Activated effector memory CD4-positive, alpha-beta T cell treated with anti-CD3 and anti-CD28 coated beads, Interleukin-2, amount 50 U/mL, for 16 hours (primary cell): ENCODE measurements around the gene MXRA8.
"Not testable (repeated sequence)": the region's sequence is repeated elsewhere in the genome, so short reads cannot be mapped to it uniquely, and the experiment has no call there.

Experiments used
- DNase-seq: peaks from one replicate; pipeline ENCODE4 v3.0.0-alpha.2; 2020

MXRA8 gene

DNA sequence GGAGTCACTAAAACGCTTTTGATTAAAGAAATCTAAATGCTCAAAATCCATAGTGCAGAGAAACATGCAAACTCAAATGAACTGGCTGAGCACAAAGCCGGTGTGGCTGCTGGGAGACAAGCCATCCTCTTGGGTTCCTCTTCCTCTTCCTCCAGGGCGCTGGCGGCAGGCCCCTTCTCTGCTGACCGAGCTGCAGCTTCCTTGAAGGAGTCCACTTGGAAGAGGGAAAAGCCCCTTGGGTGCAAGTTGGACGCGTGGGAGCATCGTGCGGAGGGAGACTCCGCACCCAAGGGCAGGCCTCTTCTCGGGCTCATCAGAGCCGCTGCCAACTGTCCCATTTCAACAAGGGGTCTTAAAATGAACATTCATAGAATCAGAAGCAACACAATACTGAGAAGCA, 32.9 kb upstream of the MXRA8 start:
- no peak for DNase-seq

DNA sequence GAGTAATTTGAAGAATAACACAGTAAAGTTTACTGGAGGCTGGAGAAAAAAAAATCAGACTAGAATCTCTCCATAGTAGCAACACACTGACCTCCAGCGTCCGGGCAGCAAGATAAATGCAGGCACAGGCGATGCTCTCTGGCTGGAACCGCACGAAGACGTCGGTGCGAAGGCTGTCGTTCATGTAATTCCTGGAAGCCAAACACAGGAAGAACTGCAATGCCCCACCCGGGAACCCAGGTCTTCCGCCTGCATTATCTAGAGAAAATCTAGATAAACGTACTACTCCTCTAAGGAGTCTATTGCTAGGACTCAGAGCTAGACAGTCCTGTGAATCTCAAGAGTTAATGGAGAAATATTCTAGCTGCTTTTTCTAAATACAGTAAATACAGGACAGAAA, 32.3 kb upstream of the MXRA8 start:
- DNase-seq: no peak

DNA sequence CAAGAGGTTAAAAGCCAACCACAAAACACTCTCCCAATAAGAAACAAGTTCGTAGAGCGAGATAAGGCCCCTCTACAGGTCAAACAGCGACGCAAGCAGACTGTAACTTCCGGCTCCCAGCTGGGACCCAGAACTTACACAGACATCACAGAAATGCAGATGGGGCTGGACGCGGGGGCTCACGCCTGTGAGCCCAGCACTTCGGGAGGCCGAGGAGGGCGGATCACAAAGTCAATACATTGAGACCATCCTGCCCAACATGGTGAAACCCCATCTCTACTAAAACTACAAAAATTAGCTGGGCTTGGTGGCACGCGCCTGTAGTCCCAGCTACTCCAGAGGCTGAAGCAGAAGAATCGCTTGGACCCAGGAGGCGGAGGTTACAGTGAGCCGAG, 29.7 kb upstream of the MXRA8 start:
- no peak for DNase-seq

DNA sequence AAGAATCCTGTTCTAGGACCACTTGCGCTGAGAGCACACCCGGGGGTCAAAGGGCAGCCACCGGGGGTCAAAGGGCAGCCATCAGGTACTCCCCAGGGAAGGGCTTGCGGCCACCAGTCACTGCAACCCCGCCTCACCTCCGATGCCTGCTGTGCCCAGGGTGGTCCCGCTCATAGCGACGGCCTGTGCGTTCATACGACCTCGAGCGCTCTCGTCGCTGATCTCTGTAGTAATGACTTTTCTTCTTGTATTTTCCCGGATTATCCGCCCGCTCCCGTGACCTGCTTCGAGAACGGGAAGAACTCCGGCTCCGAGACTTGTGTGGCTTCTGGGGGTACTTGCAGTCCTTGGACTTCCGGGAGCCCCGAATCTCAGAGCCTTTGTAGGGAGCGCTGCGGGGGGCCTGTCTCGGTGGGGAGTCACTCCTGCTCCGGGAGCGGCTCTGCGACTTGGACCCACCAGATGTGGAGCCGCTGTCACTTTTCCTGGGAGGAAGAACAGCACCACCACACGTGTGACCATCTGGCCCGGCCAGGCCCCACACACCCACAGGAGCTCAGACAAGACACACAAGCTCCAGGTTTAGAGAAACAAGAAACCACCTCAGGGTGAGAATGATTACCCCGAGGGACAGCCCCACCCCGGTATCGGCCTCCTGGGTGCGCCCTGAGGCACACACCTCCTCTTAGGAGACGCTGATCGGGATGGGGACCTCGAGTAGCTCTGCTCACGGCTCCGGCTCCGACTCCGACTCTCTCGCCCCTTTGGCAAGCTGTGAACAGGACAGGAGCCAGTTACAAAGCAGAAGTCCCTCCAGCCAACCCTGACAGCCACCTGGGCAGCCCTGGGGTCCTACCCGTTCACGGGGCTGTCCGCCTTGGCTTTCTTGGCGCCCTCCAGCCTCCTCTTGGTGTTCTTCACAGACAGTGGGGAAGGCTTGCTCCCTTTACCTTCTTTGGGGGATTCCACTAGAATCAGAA, 29.0 kb upstream of the MXRA8 start:
- DNase-seq: no peak

DNA sequence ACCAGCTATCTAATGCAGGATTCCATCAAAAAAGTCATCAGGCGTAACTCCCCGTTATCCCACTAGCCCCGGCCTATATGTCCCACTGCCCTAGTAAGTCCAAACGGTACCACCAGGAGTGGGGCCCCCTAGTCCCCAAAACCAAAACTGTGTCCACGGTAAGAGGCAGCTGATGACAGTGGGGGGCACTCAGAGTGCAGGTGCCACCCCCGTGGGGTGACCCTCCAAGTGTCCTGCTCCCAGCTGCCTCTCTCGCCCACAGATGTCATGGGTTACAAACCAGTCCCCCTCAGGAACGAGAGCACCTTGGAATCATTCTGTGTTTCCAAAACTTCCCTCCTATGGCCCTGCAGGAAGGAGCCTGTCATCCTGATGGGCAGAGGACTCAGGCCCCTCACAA, 27.6 kb upstream of the MXRA8 start:
- no peak for DNase-seq

DNA sequence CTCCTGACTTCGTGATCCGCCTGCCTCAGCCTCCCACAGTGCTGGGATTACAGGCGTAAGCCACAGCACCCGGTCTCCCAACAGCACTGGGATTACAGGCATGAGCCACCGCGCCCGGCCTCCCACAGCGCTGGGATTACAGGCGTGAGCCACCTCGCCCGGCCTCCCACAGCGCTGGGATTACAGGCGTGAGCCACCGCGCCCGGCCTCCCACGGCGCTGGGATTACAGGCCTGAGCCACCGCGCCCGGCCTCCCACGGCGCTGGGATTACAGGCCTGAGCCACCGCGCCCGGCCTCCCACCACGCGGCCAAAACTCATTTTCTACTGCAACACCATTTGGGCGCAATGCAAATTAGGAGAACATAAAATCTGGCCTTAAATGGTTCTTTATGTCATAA, 27.0 kb upstream of the MXRA8 start:
- not testable (repeated sequence) for DNase-seq

DNA sequence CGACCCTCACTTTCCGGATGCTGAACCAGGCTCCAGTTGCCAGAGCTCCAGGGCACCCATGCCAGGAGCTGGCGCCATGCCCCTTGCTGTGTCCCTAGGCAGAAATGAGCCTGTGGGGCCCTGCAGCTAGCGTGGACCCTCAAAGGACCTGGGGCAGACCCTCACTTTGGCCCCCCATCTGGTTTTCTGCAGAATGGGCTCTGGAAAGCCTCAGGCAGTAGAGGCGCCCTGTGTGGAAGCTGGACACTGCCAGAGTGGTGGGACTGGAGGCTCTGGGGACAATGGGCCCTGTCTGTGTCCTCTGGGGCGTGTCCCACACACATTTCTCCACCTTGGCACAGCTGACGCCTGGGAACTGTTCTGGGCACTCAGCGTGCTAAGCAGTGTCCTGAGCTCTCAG, 22.9 kb upstream of the MXRA8 start:
- no peak for DNase-seq

DNA sequence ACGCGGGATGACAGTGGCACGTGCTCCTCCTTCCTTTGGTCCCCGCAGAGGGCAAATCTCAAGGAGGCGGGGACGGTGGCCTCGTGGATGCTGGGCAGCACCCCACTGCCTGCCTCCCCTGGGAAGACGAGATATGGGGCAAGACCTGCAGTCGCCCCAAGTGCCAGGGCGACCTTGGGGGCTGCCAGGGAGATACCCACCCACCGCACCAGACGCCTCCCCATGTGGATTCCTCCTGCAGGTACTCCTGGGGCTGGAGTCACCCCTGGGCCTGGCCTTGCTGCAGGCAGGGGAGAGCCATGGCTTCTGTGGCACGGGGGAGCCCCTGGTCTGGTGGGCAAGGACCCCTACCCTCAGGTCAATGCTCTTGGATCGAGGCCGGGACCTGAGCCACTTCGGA, 22.5 kb upstream of the MXRA8 start:
- no peak for DNase-seq

DNA sequence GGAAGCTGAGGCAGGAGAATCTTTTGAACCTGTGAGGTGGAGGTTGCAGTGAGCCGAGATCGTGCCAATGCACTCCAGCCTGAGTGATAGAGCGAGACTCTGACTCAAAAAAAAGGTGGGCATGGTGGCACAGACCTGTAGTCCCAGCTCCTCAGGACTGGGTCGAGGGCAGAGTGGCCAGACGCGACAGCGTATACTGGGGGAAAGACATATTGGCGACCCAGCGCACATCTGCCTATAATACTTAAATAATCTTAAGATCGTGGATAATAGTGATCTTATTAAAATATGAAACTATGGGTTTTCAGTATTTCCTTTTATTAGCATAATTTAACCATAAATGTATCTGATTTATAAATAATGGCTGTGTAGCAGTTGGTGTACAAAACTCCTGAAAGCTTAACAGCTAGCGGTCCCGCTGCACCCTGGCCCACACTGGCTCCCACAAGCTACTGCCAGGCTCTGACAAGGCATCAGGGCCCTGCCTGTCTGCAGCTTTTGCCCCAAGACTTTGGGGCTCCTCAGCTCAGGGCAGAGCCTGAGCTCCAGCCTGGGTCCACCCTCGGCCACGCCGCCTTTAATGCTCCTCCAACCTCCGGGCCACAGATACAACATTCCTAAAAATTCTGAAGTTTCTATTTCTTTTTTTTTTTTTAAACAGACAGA, 19.3 kb upstream of the MXRA8 start:
- no peak for DNase-seq

DNA sequence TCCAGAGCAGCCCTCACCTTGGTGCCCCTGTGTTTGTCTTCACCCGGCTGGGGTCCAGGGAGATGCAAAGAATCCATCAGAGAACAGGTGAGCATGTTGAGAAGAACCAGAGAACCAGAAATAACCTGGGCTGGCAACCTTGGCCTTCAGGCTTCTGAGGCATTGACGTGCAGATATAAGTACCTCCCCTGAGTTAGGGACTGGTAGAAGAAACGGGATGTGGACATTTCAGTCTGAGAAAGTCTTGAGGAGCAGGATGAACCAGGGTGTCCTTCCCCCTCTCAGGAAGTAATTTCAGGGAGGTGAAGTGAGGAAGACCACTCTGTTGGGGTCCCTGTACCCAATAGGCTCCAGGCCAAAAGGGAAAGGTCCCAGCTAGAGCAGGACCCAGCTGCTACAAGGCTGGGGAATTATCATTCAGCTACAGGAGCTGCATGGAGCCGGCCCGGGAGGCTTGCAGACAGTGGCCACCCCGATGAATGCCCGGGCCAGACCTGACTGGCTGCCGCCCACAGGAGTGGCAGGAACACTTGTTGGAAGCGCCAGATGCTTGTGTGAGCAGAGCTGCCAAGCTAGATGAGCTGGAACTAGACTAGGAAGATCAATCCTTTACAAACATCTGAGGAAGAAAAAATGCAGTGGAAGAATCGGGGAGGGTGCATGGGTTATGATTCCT, 18.3 kb upstream of the MXRA8 start:
- DNase-seq: no peak

DNA sequence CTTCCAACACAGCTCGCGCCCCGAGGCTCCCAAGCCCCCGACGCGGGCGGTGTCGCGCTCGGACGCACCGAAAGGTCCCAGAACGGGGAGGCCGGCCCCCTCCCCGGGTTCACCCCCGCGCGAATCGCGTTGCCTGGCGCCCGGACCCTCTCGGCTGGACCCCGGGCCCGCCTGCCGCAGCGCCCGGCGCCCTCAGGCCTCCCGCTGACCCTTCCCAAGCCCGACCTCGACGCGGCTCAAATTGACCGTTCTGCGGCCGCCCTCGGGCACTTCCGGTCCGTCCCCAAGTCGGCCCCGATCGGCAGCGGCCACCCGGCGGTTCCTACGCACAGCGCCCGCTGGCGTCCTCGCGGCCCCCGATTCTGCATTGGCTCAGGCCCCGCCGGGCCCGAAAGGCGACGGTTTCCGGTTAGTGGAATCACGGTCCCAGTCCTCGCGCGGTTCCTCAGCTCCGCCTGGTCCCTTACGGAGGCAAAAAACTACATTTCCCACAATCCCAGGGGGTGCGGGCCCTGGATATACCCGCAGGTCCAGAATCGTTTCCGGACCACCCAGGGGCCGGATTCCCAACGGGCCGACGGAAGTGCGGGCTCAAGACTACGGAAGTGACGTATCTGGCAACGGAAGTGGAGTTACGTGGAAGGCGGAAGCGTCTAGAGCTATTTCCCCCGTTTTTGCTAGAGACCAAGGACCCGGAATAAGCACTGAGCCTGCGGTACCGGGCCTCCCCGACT, 16.7 kb upstream of the MXRA8 start, which contains the start of gene AURKAIP1:
Gene AURKAIP1 (minus strand): TSS at position 279 of the 734 bp plus-strand sequence. CDS start 451 bp downstream, outside the sequence.
- DNase-seq: peak; percentile 98

DNA sequence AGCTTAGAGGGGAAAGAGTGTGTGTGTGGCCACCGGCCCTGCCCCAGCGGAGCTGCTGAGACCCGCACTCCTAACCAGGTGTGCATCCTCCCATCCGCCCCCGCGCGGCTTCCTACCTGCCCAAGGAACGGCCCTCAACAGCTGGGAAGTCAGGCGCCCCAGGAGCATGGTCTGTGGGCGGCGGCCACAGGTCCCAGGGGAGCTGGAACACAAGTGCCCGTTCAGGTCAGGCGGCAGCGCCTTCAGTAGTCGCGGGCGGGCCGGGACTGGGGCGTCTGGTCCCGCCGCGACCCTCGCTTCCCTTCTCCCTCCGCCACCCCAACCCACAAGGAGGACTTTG, 16.2 kb upstream of the MXRA8 start:
- DNase-seq: peak; percentile 71

DNA sequence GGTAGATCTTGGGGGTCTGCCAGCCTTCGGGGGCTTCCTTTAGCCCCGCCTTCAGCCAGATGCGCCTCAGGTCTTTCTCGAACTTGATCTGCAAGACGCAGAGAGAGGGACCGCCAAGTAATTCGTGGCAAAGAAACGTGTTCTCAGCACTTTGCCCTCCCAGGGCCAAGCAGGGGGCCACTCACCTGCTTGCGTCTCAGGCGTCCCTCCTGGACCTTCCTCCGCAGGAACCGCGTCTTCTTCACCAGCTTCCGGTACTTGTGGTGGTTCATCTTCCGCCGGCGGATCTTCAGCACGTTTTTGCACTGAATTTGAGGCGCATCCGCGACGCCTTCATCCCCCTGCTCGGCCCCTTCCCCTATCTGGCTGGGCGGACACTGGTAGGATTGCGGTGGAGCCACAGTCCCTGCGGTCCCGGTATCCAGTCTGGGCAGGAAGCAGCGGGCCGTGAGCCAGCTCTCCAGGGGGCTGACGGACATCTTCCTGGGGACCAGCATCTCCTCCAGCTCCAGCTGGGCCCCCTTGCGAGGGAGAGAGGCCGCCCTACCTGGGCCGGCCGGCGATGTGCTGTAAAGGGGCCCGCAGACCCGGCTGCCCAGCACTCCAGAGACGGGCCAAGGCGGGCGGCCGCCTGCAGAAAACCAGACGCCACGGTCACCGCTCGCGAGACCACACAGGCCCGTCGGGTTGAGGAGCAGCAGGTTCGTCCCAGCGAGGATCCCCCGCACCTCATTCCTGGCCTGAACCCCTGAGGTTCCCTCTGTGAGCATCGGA, 15.6 kb upstream of the MXRA8 start:
- no peak for DNase-seq

DNA sequence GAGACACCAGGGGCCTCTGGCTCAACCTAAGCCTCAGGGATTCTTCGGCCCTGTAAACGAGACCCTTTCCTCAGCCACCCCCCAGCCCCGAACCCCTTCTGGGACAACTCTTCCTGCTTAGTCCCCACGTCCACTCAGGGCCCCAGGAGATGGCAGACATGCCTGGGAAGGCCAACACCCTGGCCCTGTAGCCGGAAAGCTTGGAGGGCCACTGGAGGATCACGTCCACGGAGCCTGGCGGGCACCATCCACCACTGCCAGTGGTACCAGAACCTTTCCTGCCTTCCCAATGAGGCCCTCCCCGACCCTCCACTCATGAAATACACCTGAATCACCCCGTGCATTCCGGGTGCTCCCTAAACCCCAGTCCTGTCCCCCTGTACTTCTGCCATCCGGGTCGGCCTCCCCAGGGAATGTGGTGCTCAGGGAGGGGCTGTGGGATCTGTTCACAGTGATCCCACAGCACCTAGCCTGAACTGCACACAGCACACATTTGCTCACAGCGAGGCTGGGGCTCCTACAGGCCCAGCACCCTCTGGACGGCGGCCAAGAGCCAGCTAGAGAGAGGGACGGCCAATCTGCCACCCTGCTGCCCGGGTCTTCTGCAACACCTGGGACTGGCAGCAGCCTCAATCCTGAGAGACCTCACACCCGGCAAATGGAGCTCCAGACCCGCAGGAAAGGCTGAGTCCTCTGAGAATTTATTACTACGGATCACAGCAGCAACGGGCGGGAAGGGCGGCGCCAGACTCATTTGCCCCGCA, 14.9 kb upstream of the MXRA8 start:
- no peak for DNase-seq

DNA sequence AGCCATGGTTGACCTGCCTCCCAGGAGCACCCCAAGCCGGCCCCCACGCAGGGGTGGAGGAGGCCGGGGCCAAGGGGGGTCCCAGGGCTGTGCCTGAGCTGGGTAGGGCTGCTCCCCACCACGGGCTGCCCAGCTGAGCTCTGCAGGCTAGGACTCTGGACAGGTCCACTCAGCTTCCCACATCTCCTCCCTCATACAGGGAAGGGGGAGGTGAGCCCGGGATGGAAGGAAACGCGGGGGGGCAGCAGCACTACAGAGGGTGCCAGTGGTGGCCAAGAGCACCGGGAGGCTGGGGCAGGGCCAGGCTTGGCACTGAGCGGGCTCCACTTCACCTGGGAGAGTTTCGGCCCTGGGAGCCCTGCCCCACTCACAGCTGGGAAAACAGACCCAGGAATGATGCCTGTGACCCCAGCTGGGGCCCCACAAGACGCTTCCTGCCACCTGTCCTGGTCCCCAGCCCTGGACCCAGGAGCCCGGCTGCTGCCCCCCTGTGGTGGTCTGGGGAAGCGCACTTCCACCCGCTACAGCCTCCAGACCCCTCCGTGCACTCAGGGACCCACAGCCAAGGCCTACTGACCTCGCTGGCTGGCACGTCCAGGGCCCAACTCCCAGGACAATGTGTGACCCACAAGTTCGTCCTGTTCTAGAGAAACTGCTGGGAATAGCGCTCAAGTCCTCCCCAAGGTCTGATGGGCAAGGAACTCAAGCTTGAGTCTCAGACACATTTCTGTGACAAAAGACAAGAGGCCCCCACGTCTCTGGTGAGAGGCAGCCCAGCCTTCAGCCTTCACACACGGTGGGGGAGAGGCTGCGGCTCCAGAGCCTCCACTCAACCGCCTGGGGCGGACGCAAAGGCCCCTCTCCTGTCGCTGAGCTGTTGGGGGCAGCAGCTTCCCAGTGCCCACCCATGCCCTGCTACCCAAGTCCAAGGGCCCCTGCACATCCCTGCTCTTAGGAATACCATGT, 13.7 kb upstream of the MXRA8 start:
- peak; percentile 93 for DNase-seq

DNA sequence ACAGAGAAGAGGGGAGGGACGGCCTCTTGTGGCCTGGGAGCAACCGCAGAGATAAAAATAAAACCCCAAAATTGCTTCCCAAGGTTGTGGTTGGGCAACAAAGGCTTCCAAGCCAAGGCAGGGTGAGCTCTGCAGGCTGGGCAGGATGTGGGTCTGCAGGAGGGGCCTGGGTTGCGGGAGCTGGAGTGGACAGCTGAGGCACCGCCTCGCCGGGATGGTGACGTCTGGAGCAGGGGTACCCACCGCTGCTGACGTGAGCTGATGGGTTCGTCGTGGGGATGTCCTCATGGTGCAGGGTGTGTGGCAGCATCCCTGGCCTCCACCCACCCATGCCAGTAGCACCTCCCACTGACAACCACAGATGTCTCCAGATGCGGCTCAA, 13.0 kb upstream of the MXRA8 start:
- peak; percentile 85 for DNase-seq

DNA sequence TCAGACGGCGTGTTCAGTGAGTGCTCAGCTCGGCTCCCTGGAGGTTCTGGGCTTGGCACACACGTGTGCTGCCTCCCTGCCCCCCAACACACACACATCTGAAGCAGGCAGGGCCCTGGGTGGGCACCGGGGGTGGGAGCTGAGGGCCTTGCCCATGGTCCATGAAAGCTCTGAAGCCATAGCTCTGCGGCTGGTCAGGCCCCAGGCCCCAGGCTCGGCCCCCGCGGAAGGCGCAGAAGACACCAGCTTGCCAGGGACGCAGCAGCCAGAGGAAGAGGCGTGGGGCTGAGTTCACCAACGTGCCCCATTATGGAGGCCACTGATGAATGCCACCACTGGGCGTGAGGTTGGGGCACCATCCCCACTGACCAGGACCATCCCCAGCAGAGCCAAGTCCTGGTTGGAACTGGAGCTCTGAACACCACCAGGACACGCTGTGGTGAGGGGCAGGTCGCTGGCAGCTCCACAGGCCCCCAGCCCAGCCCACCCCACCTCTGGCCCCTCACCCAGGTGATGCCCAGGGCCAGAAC, 12.5 kb upstream of the MXRA8 start:
- no peak for DNase-seq

DNA sequence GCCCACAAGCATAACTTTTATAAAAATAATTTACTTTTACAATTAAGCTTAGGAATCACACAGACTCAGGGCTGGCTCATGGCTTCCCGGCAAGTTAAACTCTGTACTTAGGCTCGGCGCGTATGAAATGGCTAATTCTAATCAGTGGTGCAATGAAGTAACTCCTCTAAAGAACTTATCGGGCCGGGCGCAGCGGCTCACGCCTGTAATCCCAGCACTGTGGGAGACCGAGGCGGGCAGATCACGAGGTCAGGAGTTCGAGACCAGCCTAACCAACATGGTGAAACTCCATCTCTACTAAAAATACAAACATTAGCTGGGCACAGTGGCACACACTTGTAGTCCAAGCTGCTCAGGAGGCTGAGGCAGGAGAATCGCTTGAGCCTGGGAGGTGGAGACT, 11.7 kb upstream of the MXRA8 start:
- DNase-seq: not testable (repeated sequence)

DNA sequence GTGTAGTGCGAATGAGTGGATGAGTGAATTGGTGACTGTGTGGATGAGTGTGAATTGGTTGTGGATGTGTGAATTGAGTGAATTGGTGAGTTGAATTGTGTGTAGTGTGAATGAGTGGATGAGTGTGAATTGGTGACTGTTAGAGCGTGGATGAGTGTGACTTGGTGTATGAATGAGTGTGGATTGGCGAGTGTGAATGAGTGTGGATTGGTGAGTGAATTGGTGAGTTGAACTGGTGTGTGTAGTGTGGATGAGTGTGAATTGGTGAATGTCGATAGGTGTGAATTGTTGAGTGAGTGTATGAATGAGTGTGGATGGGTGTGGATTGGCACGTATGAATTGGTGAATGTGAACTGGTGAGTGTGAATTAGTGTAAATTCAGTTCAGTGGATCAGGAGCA, 9.0 kb upstream of the MXRA8 start:
- no peak for DNase-seq

DNA sequence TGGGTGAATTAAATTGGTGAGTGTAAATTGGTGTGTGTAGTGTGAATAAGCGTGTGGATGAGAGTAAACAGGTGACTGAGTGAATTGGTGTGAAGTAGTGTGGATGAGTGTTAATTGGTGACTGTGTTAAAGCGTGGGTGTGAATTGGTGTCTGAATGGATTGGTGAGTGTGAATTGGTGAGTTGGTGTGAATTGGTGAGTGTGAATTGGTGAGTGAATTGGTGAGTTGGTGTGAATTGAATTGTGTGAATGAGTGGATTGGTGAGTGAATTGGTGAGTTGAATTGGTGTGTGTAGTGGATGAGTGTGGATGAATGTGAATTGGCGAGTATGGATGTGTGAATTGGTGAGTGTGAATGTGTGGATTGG, 8.3 kb upstream of the MXRA8 start:
- DNase-seq: no peak
